ENCODE measurements around the gene C3orf18.

C3orf18 gene

GRCh38 chr3:50607271-50608091, 39.9 kb upstream of the C3orf18 start:
- DNase-seq (peak in 1 of 2 donors; percentile 53), ATAC-seq (no peak)
- H3K4me3 Mint-ChIP-seq: peak overlapping the region; percentile 89 to 99
- H3K4me1 Mint-ChIP-seq: peaks cover 43% of the 10 kb centered on the region
- H3K27ac Mint-ChIP-seq: peak overlapping the region; percentile 98 to 100
- H3K9me3 Mint-ChIP-seq: no peaks in the 10 kb centered on the region
- H3K27me3 Mint-ChIP-seq: no peaks in the 10 kb centered on the region

GRCh38 chr3:50606596-50606995, 39.0 kb upstream of the C3orf18 start:
- Mint-ChIP-seq H3K27ac (peak overlapping the region; percentile 68 to 98), H3K4me3 (peak overlapping the region; percentile 89 to 99), H3K9me3 (no peaks in the 10 kb centered on the region), H3K4me1 (peaks cover 47% of the 10 kb centered on the region), H3K27me3 (no peaks in the 10 kb centered on the region)
- DNase-seq (peak in 1 of 2 donors; percentile 43), ATAC-seq (no peak)

- Mint-ChIP-seq H3K9me3 (no peaks in the 10 kb centered on the region), H3K4me1 (peaks cover 54% of the 10 kb centered on the region), H3K27ac (peak overlapping the region; percentile 87 to 98), H3K27me3 (no peaks in the 10 kb centered on the region), H3K4me3 (peak overlapping the region; percentile 89 to 99)
- ATAC-seq: no peak
- DNase-seq: no peak
Observed at GRCh38 chr3:50605901-50606326, 38.4 kb upstream of the C3orf18 start.

GRCh38 chr3:50604628-50605588, 37.4 kb upstream of the C3orf18 start:
- Mint-ChIP-seq H3K27ac (peak overlapping the region; percentile 87 to 98), H3K9me3 (no peaks in the 10 kb centered on the region), H3K27me3 (no peaks in the 10 kb centered on the region), H3K4me3 (peak overlapping the region; percentile 89 to 99), H3K4me1 (peaks cover 64% of the 10 kb centered on the region)
- ATAC-seq (no peak), DNase-seq (peak in 1 of 2 donors; percentile 28)

- DNase-seq: peak in 1 of 2 donors; percentile 23
- ATAC-seq: no peak
- Mint-ChIP-seq H3K9me3 (no peaks in the 10 kb centered on the region), H3K4me1 (peaks cover 71% of the 10 kb centered on the region), H3K27me3 (no peaks in the 10 kb centered on the region), H3K27ac (peak overlapping the region; percentile 84 to 98), H3K4me3 (peak overlapping the region; percentile 89 to 99)
Observed at GRCh38 chr3:50604110-50604621, 36.6 kb upstream of the C3orf18 start.

- Mint-ChIP-seq H3K27ac (peak overlapping the region; percentile 98 to 99), H3K4me3 (peak overlapping the region; percentile 89 to 99), H3K9me3 (no peaks in the 10 kb centered on the region), H3K4me1 (peaks cover 78% of the 10 kb centered on the region), H3K27me3 (no peaks in the 10 kb centered on the region)
- ATAC-seq (no peak), DNase-seq (peak in 1 of 2 donors; percentile 41)
Observed at GRCh38 chr3:50603261-50604109, 35.9 kb upstream of the C3orf18 start.

GRCh38 chr3:50602595-50603191, 35.1 kb upstream of the C3orf18 start:
- H3K27ac Mint-ChIP-seq: peak overlapping the region; percentile 98 to 99
- peak overlapping the region; percentile 89 to 99 for H3K4me3 Mint-ChIP-seq
- ATAC-seq: peak; percentile 0
- H3K9me3 Mint-ChIP-seq: no peaks in the 10 kb centered on the region
- H3K27me3 Mint-ChIP-seq: no peaks in the 10 kb centered on the region
- DNase-seq: no peak
- H3K4me1 Mint-ChIP-seq: peaks cover 82% of the 10 kb centered on the region

- Mint-ChIP-seq H3K9me3 (no peaks in the 10 kb centered on the region), H3K27me3 (no peaks in the 10 kb centered on the region), H3K4me3 (peak overlapping the region; percentile 89 to 99), H3K4me1 (peaks cover 82% of the 10 kb centered on the region), H3K27ac (peak overlapping the region; percentile 99)
- ATAC-seq: peak; percentile 68
- peak; percentile 86 to 95 for DNase-seq
Observed at GRCh38 chr3:50600841-50601591, 33.5 kb upstream of the C3orf18 start.

- no peak for DNase-seq
- Mint-ChIP-seq H3K27ac (peak overlapping the region; percentile 99), H3K9me3 (no peaks in the 10 kb centered on the region), H3K4me1 (peaks cover 82% of the 10 kb centered on the region), H3K4me3 (peak overlapping the region; percentile 89 to 99), H3K27me3 (no peaks in the 10 kb centered on the region)
- no peak for ATAC-seq
Observed at GRCh38 chr3:50600141-50600753, 32.7 kb upstream of the C3orf18 start.

GRCh38 chr3:50599716-50600118, 32.2 kb upstream of the C3orf18 start:
- H3K4me1 Mint-ChIP-seq: peaks cover 82% of the 10 kb centered on the region
- peak overlapping the region; percentile 94 to 99 for H3K27ac Mint-ChIP-seq
- ATAC-seq: no peak
- H3K4me3 Mint-ChIP-seq: peak overlapping the region; percentile 89 to 99
- no peaks in the 10 kb centered on the region for H3K9me3 Mint-ChIP-seq
- DNase-seq: no peak
- H3K27me3 Mint-ChIP-seq: no peaks in the 10 kb centered on the region

- Mint-ChIP-seq H3K4me3 (peak overlapping the region; percentile 89 to 99), H3K9me3 (no peaks in the 10 kb centered on the region), H3K4me1 (peaks cover 82% of the 10 kb centered on the region), H3K27ac (peak overlapping the region; percentile 94 to 99), H3K27me3 (no peaks in the 10 kb centered on the region)
- ATAC-seq (no peak), DNase-seq (no peak)
Observed at GRCh38 chr3:50599115-50599715, 31.7 kb upstream of the C3orf18 start.

GRCh38 chr3:50594253-50594785, 26.8 kb upstream of the C3orf18 start:
- H3K27me3 Mint-ChIP-seq: no peaks in the 10 kb centered on the region
- H3K4me3 Mint-ChIP-seq: peak overlapping the region in 1 of 2 donors; percentile 13
- DNase-seq (no peak), ATAC-seq (no peak)
- no peaks in the 10 kb centered on the region for H3K9me3 Mint-ChIP-seq
- peaks cover 81% of the 10 kb centered on the region for H3K4me1 Mint-ChIP-seq
- no peak overlapping the region for H3K27ac Mint-ChIP-seq

GRCh38 chr3:50592568-50592967, 25.0 kb upstream of the C3orf18 start:
- no peaks in the 10 kb centered on the region for H3K9me3 Mint-ChIP-seq
- H3K27ac Mint-ChIP-seq: peak overlapping the region; percentile 98
- H3K27me3 Mint-ChIP-seq: no peaks in the 10 kb centered on the region
- peak overlapping the region; percentile 85 to 86 for H3K4me3 Mint-ChIP-seq
- DNase-seq: peak in 1 of 2 donors; percentile 26
- H3K4me1 Mint-ChIP-seq: peaks cover 86% of the 10 kb centered on the region
- ATAC-seq: no peak

Data from stimulated activated naive CD8-positive, alpha-beta T cell treated with anti-CD3 and anti-CD28 coated beads, Interleukin-15, amount 100 ng/mL, for 72 hours (primary cell).